Body of pancreas (tissue), 4 donors: ENCODE measurements around the gene SERPINA1. TPM values are rescaled to one million over a fixed set of nuclear protein-coding genes. Genes with fewer than 3 reads are reported as not detected.
"Not testable (repeated sequence)": the region's sequence is repeated elsewhere in the genome, so short reads cannot be mapped to it uniquely, and the experiment has no call there.

ENCODE experiments used
- ATAC-seq: fragments of 150-250 bp; one replicate; pipeline ENCODE4 v1.9.1; 2016
- DNase-seq, 4 donors: peaks; one replicate each; pipeline ENCODE4 v3.0.0-alpha.2; 2019
- H3K27ac ChIP-seq, 4 donors: fragments of 200-600 bp; sonication (generic); 1 replicate in 3 of 4; 2 replicates in 1 of 4; pipeline versions ENCODE4 v1.5.1 to v1.6.1; 2016 to 2019; ENCODE audit warnings: mild to moderate bottlenecking in 1 of 4, mixed read lengths in 1 of 4, moderate library complexity in 1 of 4
- H3K27me3 ChIP-seq, 2 donors: fragments of 200-600 bp; sonication (generic); one replicate each; pipeline ENCODE4 v1.6.0; 2016; ENCODE audit warnings: mild to moderate bottlenecking in 1 of 2
- H3K36me3 ChIP-seq, 2 donors: fragments of 200-600 bp; sonication (generic); replicated peaks in 1 of 2; 2 replicates each; pipeline ENCODE4 v1.5.1; 2016; ENCODE audit warnings: low read depth in 2 of 2; ENCODE audit not compliant: insufficient read depth in 1 of 2
- H3K4me1 ChIP-seq: fragments of 200-600 bp; sonication (generic); one replicate; pipeline ENCODE4 v1.6.0; 2016
- H3K4me3 ChIP-seq, 2 donors: fragments of 200-600 bp; sonication (generic); 1 replicate in 1 of 2; 2 replicates in 1 of 2; pipeline ENCODE4 v1.5.1; 2016 to 2019
- H3K9me3 ChIP-seq, 3 donors: fragments of 200-600 bp; sonication (generic); 1 replicate in 2 of 3; 2 replicates in 1 of 3; pipeline ENCODE4 v1.5.1; 2016
- POLR2A ChIP-seq, 3 donors: fragments of 450-650 bp; IDR thresholded peaks; one replicate each; pipeline ENCODE4 v1.6.1; 2016; ENCODE audit warnings: antibody characterized with exemption in 3 of 3, mild to moderate bottlenecking in 2 of 3
- WGBS, 2 donors: methylation state at CpG; one replicate each; pipeline ENCODE4 v1.1.5; 2017; 5-methylcytosine and 5-hydroxymethylcytosine counted together
- intact Hi-C: fragments of 100-400 bp; cut with DNase I; formaldehyde crosslinking; loops from one replicate; pipeline ENCODE4 v1.15.1; 2023
- total RNA-seq, 2 donors: library from RNA; depleted of rRNA; stranded (reverse); fragments of >200 nt; gene quantifications; one replicate each; pipeline ENCODE4 v1.1.0, GENCODE V29; 2016
- TF ChIP-seq, protein P1 (sequence below), 7 experiments: fragments of 450-650 bp in 4 of 7; fragments of 200-600 bp in 3 of 7; sonication (generic) in 3 of 7; IDR thresholded peaks; one replicate each; pipeline ENCODE4 v1.5.1; 2016 to 2019; ENCODE audit warnings: antibody characterized with exemption in 7 of 7

Gene SERPINA1
- total RNA-seq, 2 donors from 2014 or later: 77.8 to 86.4 TPM

- intact Hi-C loops: no loop called here
- Histone ChIP-seq H3K9me3 (no peaks in the 10 kb centered on the region), H3K4me1 (no peaks in the 10 kb centered on the region), H3K27me3 (no peaks in the 10 kb centered on the region), H3K36me3 (no peaks in the 10 kb centered on the region), H3K4me3 (no peak overlapping the region), H3K27ac (no peak overlapping the region)
- TF ChIP-seq, protein P1, sequence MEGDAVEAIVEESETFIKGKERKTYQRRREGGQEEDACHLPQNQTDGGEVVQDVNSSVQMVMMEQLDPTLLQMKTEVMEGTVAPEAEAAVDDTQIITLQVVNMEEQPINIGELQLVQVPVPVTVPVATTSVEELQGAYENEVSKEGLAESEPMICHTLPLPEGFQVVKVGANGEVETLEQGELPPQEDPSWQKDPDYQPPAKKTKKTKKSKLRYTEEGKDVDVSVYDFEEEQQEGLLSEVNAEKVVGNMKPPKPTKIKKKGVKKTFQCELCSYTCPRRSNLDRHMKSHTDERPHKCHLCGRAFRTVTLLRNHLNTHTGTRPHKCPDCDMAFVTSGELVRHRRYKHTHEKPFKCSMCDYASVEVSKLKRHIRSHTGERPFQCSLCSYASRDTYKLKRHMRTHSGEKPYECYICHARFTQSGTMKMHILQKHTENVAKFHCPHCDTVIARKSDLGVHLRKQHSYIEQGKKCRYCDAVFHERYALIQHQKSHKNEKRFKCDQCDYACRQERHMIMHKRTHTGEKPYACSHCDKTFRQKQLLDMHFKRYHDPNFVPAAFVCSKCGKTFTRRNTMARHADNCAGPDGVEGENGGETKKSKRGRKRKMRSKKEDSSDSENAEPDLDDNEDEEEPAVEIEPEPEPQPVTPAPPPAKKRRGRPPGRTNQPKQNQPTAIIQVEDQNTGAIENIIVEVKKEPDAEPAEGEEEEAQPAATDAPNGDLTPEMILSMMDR (IDR thresholded peaks at IDR 0.05): no peak
- TF ChIP-seq POLR2A (IDR thresholded peaks at IDR 0.05): no peak
- DNase-seq: no peak
- 71 to 76% methylated on average over 8 of the region's 8 CpGs for WGBS, 2 donors
- ATAC-seq: no peak
Measured at GRCh38 chr14:94373708-94374107, 14.7 kb downstream of the SERPINA1 start.

GRCh38 chr14:94372021-94372605, 16.3 kb downstream of the SERPINA1 start:
- H3K27me3 ChIP-seq: no peaks in the 10 kb centered on the region
- TF ChIP-seq, protein P1 (IDR thresholded peaks at IDR 0.05): no peak
- TF ChIP-seq POLR2A (IDR thresholded peaks at IDR 0.05): no peak
- 73 to 74% methylated on average over 13 of the region's 13 CpGs for WGBS, 2 donors
- no peaks in the 10 kb centered on the region for H3K9me3 ChIP-seq
- no peak overlapping the region for H3K27ac ChIP-seq
- no peaks in the 10 kb centered on the region for H3K36me3 ChIP-seq
- DNase-seq: no peak
- no peak for ATAC-seq
- intact Hi-C loops: no loop called here
- no peak overlapping the region for H3K4me3 ChIP-seq
- no peaks in the 10 kb centered on the region for H3K4me1 ChIP-seq

DNA sequence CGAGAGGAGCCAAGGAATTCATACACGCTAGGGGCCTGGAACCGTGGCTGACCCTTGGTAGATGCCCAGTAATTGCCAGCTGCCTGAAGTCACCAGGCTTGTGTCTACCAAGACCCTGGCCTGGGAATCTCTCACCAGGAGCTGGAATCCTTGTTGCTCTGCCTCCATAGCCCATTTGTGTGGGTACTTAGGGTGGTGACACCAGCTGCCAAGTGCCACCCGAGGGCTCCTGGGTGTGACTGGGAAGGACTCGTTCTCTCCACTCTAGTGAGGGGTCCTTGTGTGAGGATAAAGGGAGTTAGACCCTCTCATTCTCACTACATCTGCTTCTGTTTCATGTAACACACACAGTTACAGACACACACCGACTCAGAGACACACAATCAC, 17.9 kb downstream of the SERPINA1 start:
- ATAC-seq (no peak), DNase-seq (peak in 1 of 4 donors; percentile 2)
- no peaks in the 10 kb centered on the region for H3K4me1 ChIP-seq
- WGBS, 2 donors: 73 to 77% methylated on average over 5 to 6 of the region's 6 CpGs
- H3K9me3 ChIP-seq: no peaks in the 10 kb centered on the region
- H3K4me3 ChIP-seq: no peak overlapping the region
- no peak overlapping the region for H3K27ac ChIP-seq
- no peaks in the 10 kb centered on the region for H3K36me3 ChIP-seq
- TF ChIP-seq, protein P1 (IDR thresholded peaks at IDR 0.05): no peak
- TF ChIP-seq POLR2A (IDR thresholded peaks at IDR 0.05): no peak
- intact Hi-C loops: no loop called here
- no peaks in the 10 kb centered on the region for H3K27me3 ChIP-seq

DNA sequence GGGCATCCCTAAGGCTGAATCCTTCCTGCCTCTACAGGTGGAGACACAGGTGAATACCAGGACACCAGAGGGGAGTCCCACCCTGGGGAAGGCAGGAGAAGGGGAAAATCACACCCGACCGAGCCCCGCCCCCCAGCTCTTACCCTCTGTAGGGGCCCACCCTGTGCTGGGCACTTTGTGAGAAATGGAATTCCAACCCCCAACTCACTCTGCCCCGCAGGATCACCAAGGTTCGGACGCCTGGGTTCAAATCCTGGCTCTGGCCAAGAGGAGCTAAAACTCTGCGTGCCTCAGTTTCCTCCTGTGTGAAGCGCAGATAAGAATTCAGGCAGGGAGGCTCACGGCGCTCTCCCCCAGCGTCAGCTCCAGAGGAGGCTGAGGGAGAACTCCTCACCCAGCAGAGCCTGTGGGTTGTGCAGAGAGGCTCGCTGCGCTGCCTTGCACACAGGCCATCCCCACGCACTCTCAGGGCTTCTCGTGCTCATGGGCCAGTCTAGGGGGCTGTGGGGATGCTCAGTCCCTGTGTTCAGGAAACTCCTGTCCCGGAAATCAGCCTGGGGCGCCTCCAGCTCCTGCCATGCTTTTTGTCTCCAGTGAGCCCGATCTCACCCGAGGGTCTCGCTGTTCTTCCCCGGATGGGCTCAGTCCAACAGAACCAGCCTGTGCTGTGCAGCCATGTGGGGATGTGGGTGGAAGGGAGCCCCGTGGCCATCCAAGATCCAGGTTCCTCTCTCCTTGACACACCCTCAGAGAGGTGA, 18.5 kb downstream of the SERPINA1 start:
- H3K9me3 ChIP-seq, H3K4me1 ChIP-seq, H3K27ac ChIP-seq, H3K36me3 ChIP-seq, H3K27me3 ChIP-seq, ATAC-seq, H3K4me3 ChIP-seq, intact Hi-C loops: not testable (repeated sequence)
- peak in 1 of 4 donors; percentile 4 for DNase-seq
- 64 to 74% methylated on average over 10 to 12 of the region's 22 CpGs for WGBS, 2 donors

DNA sequence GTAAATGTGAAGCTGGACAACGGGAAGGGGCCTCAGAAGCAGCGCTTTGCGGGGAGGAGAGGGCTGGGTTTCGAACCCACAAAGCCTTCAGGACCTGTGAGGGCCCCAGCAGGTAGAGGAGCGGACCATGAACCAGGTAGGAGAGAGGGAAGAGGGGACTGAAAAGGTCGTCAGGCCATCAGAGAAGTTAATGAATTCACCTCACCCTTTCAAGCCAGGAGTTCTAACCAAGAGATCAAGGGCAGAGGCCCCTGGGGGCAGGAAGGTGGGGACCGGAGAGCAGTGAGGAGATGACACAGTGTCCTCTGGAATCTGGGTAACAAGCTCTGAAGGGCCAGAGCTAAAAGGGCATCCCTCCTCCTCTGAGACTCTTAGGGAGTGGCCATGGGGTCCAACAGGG, 19.4 kb downstream of the SERPINA1 start:
- H3K9me3 ChIP-seq: no peaks in the 10 kb centered on the region
- H3K27ac ChIP-seq: no peak overlapping the region
- 71 to 87% methylated on average over 7 of the region's 7 CpGs for WGBS, 2 donors
- DNase-seq (peak in 1 of 4 donors; percentile 3), ATAC-seq (no peak)
- intact Hi-C loops: no loop called here
- no peaks in the 10 kb centered on the region for H3K4me1 ChIP-seq
- H3K36me3 ChIP-seq: no peaks in the 10 kb centered on the region
- no peak overlapping the region for H3K4me3 ChIP-seq
- H3K27me3 ChIP-seq: no peaks in the 10 kb centered on the region
- TF ChIP-seq, protein P1 (IDR thresholded peaks at IDR 0.05): no peak
- no peak for TF ChIP-seq POLR2A (IDR thresholded peaks at IDR 0.05)
